Activated T-cell treated with anti-CD3 and anti-CD28 coated beads, Interleukin-2, amount 50 U/mL, for 48 hours (primary cell): ENCODE results near the gene DAZL.
"Not testable (repeated sequence)": the region's sequence is repeated elsewhere in the genome, so short reads cannot be mapped to it uniquely, and the experiment has no call there.

ENCODE experiments used
- DNase-seq, 2 experiments: peaks; one replicate each; pipeline ENCODE4 v3.0.0-alpha.2; 2020

DAZL gene, protein sequence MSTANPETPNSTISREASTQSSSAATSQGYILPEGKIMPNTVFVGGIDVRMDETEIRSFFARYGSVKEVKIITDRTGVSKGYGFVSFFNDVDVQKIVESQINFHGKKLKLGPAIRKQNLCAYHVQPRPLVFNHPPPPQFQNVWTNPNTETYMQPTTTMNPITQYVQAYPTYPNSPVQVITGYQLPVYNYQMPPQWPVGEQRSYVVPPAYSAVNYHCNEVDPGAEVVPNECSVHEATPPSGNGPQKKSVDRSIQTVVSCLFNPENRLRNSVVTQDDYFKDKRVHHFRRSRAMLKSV

DNA sequence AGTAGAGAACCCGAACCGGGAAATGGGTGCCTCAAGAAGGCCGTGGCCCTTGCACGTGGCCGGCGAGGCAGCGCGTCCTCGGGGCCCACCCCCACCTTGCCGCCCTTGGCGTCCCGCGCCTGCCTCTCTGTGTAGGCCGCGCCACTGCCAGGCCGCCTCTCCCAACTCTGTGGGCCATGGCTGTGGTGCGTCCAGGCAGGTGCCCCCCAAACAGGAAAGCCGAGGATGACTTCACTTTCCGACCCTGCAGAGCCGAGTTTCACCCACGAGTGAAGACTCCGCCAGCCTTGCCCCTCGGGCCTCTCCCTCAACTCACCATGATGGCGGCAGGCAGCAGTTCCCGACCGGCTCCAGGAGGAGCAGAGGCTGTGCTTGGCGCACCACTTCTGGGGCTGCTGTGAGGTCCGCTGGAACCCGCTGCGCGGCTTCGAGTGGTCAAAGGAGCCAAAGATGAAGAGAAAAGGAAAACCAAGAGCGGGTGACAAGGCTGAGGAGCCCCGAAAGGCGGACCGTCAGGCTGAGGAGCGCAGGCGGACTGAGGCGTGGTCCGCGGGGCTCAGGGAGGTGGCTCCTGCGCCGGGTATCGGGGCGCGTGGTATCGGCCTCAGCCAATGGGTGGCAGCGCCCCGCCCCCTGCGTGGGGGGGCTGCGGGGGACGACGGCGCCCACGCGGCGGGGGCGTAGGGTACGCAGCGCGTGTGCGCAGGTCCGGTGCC lies at the start of gene DAZL:
TSS of gene DAZL (minus strand) at position 537 of the 716 bp plus-strand sequence. CDS start at position 319, 218 bp downstream.
- no peak for DNase-seq

DNA sequence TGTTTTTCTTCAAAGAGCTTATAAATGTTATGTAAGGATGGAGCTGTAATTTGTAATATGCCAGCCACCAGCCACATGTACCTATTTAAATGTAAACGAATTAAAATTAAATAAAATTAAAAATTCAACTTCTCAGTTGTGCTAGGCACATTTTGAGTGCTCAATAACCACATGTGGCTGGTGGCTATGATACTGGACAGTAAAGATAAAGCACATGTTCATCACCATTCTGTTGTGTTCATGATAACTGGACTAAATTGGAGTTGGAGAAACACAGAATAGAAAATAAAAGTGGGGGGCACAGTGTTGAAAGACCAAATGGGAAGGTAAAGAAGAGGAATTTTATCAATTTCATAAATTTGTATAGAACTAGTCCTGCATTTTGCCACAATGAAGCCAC lies 49.8 kb upstream of the DAZL start:
- DNase-seq, result no peak

GRCh38 chr3:16653712-16654111 lies 48.5 kb upstream of the DAZL start:
- DNase-seq, result no peak

DNA sequence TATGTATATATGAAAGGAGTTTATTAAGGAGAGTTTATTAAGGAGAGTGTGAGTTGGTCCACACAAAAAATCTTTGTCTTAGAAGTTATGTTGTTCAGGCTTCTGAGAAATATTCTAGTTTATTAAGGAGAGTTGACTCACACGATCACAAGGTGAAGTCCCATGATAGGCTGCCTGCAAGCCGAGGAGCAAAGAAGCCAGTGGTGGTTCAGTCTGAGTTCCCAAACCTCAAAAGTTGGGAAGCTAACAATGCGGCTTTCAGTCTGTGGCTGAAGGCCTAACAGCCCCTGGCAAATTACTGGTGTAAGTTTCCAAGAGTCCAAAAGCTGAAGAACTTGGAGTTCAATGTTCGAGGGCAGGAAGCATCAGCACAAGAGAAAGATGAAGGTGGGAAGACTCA lies 42.4 kb upstream of the DAZL start:
- no peak for DNase-seq

DNA sequence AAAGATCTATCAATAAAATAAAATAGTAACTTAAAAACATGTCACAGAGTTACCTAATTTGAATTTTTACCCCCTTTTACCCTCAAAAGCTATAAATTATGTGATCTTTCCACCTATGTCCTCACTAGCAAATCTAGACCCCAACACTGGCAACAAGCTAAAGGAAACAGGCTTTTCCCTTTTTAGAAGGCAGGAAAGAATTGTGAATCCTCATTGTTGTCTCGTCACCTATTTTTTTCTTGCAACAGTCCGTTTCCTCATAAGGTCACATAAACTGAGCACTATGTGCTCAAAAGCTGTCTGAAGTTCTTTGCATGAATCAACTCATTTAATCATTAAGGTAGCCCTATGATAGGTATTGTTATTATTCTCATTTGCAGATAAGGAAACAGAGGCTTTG lies 34.6 kb upstream of the DAZL start:
- no peak for DNase-seq

GRCh38 chr3:16633948-16634347 lies 28.7 kb upstream of the DAZL start:
- no peak for DNase-seq

- no peak for DNase-seq
Observed at GRCh38 chr3:16632395-16632794, 27.2 kb upstream of the DAZL start.

- no peak for DNase-seq
Observed at GRCh38 chr3:16618721-16619120, 13.5 kb upstream of the DAZL start.

- not testable (repeated sequence) for DNase-seq
Observed at GRCh38 chr3:16617155-16617554, 11.9 kb upstream of the DAZL start.

GRCh38 chr3:16616083-16616482 lies 10.9 kb upstream of the DAZL start:
- no peak for DNase-seq

GRCh38 chr3:16614033-16615031 lies 9.1 kb upstream of the DAZL start:
- DNase-seq, result no peak

GRCh38 chr3:16609927-16610580 lies 4.8 kb upstream of the DAZL start:
- no peak for DNase-seq

DNA sequence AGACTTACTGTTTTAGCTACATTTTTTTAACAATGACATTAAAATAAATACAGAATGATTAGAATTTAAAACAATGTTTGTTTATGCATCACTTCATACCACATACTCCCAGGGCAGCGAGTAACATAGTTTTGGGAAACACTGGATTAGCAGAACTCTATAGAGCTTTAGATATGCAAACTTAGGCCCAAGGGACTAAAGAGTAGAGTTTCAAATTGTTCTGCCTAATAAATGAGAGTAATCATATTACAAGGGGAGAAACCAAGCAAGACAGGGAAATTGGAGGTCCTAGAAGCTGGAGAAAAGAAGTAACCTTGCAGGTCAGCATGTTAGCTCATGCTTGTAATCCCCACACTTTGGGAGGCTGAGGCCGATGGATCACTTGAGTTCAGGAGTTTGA lies 3.6 kb upstream of the DAZL start:
- DNase-seq, result no peak

DNA sequence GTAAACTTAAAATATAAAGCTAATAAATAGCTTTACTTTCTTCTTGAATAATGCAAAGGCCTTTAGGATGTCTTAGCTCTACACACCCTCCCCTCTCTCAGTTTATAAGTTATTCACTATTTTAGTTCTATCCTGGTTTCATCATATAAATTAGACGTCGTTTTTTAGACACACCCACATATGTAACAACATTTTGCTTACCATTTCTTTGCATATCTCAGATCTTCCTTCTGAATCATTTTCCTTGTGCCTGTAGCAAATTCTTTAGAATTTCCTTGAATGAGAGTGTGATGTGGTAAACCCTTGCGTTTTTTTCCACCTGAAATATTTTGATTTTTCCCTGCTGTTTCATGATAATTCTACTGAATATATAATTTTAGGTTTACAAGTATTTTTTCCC lies 2.5 kb upstream of the DAZL start:
- DNase-seq, result no peak

- no peak for DNase-seq
Observed at GRCh38 chr3:16606398-16606797, 1.2 kb upstream of the DAZL start.

GRCh38 chr3:16605966-16606365 lies 743 bp upstream of the DAZL start:
- DNase-seq, result no peak

DNA sequence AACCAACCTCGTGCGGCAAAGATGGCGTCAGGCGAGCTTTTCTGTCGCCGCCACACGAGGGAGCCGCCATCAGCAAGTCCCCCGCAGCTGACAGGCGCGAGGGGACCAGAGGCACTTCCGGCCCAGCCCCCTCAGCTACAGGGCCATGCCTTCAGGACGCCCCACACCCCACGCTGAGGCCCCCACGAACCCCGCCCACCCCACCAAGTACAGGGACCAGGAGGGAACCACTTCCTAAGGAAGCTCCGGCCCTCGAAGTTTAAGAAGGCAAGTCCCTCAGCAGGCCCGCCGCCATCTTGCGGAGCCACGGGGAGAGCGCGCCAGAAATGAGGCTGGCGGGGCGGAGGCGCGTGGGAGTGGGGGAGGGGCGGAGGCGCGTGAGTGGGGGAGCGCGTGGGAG lies 790 bp downstream of the DAZL start:
- DNase-seq, result no peak

- DNase-seq, result no peak
Observed at GRCh38 chr3:16601537-16602005, 3.7 kb downstream of the DAZL start.

GRCh38 chr3:16600780-16601536 lies 4.3 kb downstream of the DAZL start:
- DNase-seq, result peak; percentile 80 to 81

DNA sequence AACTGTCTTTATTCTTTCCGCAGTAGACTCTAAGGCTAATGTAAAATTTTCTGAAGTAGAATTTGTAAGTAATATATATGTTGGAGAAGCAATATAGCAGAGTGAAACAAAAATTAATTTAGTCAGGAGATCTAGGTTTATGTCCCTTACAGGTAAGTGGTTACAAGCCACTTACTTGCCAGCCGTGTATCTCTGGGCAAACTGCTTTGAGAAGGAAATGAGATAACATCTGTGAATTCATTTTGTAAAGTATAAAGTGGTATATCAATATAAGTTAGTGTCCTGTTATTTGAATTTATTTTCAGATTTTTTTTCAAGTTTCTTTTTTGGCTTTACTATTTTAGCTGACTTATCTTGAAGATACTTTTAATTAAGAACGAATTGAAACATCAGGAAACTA lies 5.5 kb downstream of the DAZL start:
- DNase-seq, result no peak

DNA sequence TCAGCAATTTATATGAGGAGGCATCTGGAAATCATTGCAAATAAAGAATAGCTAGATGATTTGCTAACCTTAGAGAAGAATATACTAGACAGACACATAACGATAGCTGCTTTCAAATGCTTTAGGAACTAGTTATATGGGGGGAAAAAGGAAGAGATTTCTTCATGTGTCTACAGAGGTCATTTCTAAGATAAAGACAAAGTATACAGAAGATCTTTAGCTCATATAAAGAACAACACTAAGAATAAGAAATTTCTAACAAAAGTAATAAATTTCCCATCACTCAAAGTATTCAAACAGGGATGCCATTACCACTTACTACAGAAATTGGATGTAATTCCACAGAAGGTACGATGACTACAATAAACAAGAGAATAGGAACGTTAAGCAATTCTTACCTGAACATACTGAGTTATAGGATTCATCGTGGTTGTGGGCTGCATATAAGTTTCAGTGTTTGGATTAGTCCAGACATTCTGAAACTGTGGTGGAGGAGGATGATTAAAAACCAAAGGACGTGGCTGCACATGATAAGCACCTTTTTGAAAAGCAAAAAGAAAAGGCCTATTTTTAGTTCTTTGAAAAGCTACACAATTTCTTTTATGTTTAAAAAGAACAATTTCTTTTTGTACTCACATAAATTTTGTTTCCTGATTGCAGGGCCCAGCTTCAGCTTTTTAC lies 8.7 kb downstream of the DAZL start:
- no peak for DNase-seq
